HG03571 (cell line): ENCODE data around the gene AK2.
"Not testable (repeated sequence)": the region's sequence is repeated elsewhere in the genome, so short reads cannot be mapped to it uniquely, and the experiment has no call there.

Experiments
- ATAC-seq: cut with Tn5 transposase; IDR thresholded peaks from one replicate; pipeline ENCODE4 v1.9.1; 2021; ENCODE audit not compliant: unreplicated experiment

AK2 gene

DNA sequence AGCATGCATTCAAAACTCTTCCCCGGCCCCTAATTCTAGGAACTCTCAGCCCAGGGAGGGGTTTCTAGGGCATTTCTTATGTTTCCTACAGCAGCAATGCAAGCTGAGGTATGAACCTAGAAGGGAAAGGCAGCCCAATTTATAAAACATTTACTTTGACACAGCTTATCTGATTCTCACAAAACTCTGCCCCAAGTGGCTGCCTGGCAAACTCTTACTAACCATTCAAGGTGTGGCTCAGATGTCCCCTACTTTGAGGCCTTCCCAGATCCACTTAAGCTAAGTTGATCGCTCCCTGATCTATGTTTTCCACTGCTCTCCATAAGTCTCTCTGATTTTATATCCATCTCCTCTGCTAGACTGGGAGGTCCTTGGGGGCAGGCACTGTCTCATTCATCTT, 35.4 kb downstream of the AK2 start:
- ATAC-seq: no peak

DNA sequence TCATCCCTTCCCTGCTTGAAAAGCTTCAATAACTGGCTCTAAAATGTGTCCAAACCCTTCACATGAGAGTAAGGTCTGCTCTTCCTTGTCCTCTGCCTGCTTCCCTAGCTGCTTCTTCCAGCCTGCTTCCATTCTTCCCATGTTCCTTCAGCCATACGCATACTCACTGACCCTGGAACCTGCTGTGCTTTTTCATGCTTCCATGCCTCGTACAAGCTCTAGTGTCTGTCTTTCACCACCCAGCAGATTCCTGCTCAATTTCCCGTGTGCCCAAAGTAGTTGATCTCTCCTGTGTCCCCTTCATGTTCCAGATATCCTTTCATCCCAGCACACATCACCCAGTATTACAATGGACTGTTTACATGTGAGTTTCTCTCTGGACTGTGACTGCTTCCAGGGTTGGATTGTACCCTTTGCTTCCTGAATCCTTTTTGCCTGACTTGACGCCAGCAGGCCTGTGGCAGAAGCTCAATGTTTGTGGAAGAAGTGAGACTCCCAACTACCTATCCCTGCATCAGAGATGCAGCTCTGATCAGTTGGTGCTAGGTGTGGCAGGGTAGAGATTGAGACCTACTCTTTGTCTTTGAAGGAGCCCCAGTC, 36.2 kb downstream of the AK2 start:
- ATAC-seq: no peak

DNA sequence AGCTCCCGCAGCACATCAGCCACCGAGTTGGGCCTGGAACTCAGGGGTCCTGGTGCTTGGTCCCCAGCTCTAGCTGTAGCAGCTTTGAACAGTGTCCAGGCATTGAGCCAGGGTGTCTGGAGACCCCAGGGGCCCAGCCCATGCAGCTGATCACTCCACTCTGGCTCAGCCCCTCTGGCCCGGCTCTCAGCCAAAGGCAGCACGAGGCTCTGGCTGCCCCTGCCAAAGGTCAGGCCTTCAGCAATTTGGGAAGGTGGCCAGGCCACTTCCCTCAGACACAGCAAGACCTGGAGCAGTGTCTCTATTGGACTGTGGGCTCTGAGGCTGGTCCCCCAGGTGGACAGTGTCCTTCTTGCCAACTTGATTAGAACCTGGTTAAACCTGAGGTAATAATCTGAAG, 37.7 kb downstream of the AK2 start:
- ATAC-seq: no peak

DNA sequence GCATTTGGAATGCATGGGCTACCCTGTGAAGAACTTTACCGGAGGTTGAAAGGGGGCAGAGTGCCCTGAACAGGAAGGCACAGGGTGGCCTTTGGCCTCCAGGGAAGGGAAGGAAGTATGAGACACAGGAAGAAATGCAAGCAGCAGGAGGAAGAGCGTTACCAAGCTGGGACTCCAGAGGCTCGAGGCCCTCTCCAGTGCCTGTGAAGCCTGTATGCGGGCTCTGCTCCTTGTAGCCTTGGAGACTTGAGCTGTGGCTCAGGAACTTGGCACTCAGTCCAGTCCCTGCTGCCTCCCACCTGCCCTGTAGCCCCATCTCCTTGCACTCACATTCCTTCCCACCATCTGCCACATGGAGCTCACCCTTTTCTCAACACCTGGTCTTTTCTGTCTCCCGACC, 38.6 kb downstream of the AK2 start:
- ATAC-seq: no peak

DNA sequence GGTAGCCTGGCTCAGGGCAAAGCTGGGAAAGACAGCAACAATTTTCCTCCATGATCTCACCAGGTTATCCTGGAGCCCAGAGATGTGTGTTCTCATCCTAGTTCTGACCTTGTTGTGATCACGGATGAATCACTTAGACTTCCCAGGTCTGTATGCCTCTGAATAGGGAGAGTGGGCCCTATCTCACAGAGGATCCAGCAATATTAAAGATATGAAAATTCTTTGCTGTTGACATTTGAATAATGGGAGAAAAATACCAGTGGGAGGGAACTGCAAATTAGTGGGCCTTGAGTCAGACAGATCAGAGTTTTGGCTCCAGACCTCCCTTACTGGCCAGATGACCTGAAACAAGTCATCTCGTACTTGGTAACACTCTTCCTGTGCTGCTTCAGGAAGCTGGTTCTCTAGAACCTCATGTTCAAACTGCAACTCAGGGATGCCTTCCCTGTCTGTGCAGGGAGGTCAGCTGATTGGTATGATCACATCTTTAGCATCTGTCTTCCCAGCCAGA, 39.2 kb downstream of the AK2 start:
- ATAC-seq: no peak

DNA sequence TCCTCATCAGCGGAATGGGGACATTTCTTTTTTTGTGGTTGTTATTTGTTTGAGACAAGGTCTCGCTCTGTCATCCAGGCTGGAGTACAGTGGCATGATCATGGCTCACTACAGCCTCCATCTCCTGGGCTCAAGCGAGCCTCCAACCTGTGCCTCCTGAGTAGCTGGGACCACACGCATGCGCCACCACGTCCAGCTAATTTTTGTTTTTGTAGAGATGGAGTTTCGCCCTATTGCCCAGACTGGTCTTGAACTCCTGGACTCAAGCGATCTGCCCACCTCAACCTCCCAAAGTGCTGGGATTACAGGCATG, 43.4 kb downstream of the AK2 start:
- ATAC-seq: not testable (repeated sequence)

DNA sequence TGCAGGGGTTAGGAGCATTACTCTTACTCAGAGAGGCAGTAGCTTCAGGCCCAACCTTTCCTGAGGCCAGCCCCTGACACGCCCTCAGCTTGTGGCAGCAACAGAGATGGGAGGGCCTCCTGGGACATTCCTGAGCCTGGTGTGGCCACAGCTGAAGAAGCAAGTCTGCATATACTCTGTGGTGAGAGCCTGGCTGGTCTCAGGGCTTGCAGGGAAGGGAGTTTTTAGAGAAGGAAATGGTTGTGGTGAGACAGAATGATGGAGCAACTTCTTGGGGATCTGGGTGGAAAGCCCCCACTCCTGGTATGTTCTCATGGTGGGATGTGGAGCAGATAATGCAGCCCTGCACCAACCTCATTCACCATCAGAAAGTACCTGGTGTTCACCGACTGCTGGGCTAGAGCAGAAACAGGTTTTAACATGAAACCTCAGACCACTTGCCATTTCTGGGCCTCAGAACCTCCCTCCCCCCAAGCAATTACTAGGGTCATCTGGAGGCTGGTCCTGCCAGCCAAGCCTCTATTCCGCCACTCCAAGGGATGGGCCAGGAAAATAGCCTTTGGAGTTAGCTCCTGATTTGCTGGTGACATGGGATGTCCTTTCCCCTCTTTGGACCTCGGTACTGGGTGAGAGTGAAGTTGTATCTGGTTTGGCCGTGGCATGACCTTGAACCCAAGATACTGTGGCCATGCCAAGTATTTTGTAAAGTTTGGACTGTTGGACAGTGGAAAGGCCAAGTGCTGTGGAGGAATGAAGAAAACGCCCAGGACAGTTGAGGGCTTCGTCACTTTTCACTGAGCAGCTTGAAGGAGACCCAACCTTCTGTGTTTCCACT, 44.0 kb downstream of the AK2 start:
- peak; percentile 83 for ATAC-seq

DNA sequence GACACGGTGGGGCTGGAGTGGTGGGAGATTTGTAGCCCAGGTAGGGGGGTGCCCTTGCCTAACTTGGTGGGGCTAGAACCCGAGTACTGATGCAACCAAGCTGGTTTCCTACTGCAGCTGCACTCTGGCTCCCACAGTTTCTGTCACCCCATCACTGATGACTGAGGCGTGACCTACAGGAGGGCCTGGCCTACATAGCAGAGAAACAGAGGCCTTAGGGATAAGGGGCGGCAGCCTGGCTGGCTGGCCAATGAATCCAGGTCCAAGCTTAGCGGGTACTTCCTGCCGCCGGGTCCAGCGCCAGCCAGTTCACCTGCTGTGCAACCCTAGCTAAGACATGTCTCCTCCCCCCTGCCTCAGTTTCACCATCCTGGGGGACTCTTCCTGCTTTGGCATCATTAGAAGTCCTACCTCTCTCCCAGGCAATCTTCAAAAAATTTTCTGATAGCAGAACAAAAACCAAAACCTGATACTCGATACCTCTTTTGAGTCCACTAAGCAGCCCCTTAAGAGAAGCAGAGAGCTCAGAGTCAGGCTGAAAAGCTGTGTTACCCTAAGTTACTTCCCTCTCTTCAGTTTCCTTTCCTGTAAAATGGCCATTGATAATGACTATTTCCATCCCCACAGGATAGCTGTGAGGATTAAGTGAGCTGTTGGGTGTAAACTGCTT, 44.7 kb downstream of the AK2 start:
- ATAC-seq: peak; percentile 26

DNA sequence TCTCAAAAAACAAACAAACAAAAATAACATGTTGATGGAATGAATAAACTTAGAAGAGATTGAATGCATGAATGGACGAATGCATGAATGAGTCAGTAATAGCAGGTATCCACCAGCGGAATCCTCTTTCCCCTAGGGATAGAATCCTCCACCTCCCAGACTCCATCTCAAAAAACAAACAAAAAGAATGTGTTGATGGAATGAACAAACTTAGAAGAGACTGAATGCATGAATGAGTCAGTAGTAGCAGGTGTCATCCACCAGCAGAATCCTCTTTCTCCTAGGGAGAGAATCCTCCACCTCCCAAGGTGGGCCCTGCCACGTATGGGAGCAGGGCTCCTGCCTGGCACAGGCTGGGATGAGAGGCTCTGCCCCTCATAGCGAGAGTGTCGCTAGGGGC, 45.3 kb downstream of the AK2 start:
- ATAC-seq: no peak

DNA sequence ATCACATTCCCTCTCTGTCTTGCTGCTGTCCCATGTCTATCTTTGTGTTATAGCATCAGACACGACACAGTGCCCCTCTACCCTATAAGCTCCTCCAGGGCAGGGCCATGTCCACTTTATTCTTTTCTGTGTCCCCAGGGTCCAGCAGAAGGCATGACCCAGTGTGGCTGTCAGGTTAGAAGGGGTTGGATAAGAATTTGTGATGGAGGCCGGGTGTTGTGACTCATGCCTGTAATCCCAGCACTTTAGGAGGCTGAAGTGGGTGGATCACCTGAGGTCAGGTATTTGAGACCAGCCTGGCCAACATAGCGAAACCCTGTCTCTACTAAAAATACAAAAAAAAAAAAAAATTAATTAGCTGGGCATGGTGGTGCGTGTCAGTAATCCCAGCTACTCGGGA, 45.8 kb downstream of the AK2 start:
- no peak for ATAC-seq

DNA sequence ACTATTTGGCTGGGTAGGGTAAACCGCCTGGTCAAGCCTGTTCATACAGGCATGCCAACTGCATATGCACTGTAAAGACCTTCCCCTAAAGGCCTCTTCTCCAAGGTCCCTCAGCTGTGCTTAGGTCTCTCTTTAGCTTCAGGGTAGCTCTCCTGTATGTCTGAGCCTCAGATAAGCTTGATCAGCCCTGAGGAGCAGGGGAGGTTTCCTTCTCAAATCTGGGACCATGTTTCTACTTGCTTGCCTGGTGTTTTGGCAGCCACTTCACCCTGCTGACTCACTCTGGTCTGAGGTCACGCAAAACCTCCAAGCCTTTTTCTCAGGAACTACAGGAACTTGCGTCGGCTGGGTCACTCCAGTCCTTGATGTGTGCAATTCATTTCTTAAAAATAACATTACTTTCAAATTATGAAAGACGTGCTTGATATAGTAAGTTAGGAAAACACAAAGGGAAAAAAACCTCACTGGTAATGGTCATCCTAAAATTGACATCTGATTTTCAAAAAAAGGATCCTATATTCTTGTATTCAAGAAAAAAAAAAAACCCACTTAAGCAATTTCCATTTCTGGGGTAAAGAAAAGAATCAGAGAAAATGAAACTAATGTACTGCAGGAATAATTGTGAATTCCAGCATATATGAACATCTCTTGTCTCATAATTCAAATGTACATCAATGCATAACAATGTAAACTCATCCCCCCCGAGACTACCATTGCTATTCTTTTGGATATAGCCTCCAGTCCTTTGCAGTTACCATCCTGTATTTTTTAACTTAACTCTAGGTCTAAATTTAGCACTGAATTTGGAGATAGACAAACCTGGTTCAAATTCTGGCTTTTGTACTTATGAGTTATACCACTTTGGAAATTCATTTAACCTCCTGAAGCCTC, 47.3 kb downstream of the AK2 start:
- ATAC-seq: no peak

DNA sequence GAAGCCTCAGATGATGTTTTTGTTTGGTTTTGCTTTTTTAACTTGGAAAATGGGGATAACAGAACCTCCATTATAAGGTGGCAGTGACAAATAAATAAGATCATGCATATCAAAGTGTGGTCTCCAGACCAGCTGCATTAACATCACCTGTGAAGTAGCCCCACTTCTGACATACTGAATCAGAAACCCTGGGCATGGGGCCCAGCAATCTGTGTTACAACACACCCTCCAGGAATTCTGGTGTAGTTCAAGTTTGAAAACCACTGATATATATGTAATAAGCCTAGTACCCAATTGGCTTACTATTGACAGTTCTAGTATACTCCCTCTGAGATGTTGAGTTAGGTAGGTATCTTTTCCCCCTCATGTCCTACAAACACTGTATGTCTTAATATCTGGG, 48.0 kb downstream of the AK2 start:
- ATAC-seq: no peak

DNA sequence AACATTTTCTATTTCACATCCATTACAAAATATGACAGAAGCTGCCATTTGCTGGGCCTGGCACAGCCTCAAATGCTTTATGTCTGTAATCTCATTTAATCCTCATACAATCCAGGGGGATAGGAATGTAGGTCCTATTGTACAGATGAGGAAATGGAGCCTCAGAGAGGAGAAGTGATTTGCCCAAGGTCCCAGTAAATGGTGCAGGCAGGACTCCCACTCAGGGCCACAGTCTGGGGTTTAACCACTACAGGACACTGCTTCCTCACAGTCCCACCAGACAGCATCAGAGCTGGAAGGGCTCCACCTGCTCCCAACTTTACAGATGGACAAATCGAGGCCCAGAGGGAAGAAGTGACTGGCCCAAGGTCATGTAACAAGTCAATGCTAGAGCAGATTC, 51.5 kb downstream of the AK2 start:
- ATAC-seq: no peak

DNA sequence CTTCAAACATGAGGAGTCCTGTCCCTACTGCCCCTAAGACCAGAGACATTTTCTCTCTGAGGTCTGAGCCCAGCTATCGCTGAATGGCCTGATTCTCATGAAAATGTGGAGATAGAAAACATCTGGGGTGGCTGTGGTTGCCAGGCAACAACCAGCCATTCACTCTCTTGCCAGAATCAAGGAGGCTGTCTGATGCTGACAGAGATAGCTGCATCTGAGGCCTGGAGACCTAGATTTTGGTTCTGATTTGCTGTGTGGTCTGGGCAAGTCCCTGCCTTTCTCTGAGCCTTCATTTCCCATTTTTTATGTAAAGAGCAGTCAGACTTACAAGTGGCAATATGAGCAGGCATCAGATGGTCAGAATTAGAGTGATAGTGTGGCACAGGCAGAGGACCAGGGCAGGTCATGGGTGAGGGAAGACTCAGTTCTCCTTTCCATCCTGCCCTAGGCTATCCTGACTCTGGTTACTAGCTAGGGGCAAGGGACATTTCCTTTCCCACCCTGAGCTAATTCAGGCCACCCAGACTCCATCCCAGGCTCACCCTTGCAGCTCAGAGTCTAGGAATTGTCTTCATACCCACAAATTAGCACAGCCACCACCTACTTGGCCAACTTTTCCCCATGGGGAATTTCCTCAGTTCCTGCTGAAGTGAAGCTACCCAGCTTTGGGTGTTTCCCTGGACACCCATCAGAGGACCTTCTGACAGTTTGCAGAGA, 52.1 kb downstream of the AK2 start:
- no peak for ATAC-seq

DNA sequence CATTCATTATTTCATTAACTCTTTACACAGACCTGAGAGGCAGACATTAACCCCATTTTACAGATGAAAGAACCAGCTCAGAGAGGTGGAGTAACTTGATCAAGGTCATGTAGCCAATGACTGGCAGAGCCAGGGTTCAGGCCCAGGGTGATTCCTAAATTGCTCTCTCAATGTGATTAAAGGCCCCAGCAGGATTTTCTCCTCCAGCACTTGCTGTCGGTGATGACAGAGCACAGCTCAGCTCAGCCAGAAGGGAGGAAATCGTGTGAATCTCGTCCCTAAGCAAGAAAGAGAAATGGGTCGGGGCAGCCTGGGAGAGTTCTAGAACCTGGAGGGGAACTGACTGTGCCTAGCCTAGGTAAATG, 52.6 kb downstream of the AK2 start:
- ATAC-seq: no peak

DNA sequence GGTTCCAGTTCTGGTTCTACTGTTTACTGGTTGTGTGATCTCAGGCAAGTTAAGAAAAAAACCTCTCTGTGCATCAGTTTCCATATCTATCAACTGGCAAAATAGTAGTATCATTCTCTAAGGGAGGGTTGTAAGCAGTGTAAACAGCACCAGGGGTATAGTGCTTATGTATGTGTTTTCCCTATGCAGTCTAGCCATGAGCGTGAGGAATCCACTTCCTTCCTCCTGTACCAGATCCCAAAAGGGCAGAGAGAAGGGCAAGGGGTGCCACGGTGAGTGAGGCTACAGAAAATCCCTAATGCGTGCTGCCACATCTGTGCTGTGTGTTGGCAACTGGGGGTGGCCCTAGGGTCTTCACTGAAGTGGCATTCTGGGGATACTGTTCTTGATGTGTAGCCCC, 53.7 kb downstream of the AK2 start:
- ATAC-seq: no peak

DNA sequence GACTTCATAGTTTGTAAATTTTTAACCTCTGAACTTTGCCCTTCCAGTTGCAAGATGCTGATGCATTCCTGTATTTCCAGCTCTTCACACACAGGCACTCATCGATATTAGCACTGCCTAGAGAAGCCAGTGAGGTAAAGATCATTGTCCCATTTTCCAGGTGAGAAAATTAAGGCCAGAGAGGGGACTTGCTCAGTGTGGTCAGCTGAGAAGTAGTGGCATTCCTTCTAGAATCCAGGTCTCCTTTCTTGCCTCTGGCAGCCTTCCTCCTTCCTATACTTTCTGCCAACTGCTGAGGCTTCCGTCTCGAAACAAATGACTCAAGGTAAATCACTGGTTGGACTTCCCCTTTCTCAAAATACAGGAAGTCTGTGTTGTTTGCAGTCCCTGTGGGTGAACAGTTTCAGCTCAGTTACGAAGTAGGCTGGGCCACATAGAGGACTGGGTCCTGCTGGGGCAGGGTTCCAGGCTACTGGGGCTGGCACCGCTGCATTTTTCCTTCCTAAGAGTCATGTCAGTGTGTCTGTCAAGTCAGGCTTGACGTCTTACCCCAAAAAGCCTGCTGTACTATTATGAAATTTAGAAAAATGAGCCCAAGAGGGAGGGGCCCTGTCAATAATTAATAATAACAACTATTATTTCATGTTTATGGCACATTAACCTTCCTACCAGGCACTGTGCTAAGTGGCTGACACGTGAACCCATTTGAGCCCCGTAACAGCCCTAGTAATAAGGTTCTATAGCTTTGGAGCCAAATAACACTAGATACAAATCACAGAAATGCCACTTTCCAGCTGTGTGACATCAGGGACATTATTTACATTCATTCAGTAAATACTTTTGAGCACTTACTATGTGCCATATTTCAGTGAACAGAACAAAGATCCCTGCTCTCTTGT, 55.4 kb downstream of the AK2 start:
- ATAC-seq: peak; percentile 89

DNA sequence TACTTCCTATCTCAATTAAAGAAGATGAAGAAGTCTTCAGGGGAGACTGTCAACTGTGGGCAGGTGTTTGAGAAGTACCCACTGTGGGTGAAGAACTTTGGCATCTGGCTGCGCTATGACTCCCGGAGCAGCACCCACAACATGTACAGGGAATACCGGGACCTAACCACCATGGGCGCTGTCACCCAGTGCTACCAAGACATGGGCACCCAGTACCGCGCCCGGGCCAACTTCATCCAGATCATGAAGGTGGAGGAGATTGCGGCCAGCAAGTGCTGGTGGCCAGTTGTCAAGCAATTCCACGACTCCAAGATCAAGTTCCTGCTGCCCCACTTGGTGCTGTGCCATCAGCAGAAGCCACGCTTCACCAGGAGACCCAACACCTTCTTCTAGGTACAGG, 56.6 kb downstream of the AK2 start:
- ATAC-seq: no peak

DNA sequence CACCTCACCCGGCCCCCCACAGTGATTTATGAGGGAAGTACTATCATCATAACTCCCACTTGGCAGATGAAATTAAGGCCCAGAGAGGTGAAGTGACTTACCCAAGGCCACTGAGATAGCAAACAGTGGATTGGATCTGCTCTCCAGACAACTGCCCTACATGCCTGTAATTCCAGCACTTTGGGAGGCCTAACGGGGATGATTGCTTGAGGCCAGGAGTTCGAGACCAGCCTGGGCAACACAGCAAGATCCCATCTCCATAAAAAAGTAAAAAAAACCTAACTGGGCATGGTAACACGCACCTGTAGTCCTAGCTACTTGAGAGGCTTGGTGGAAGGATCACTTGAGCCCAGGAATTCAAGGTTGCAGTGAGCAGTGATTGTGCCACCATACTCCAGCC, 57.8 kb downstream of the AK2 start:
- no peak for ATAC-seq
